ENCODE results near the gene MAMDC4.
A peak's percentile ranks its signal among the peaks of the same experiment; 100 is the strongest.

DNA sequence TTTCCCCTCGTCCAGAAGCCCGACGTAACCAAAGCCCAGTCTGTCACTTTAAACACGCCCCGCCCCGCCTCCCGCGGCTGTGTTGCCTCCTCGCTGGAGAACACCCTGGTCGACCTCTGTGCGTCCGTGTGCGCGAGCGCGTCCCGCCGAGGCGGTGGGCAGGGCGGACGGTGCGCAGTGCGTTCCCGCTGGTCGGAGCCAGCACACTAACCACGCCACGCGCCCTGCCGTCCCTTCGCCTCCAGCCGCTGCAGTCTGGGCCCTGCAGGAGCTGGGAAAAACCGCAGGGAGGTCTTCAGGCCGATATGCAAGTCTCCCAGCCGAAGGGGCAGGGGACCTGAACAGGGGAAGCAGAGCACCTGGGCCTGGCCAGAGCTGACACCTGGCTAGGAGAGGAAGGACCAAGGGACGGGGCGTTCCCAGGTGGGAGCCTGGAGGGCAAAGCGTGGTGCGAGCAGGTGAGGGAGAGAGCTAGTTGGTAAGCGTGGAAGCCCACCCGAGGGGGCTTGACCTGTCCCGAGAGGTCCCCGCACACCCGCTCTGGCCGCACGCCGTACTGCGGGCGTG lies 4.2 kb upstream of the MAMDC4 start:
- TF ChIP-seq, protein P1, sequence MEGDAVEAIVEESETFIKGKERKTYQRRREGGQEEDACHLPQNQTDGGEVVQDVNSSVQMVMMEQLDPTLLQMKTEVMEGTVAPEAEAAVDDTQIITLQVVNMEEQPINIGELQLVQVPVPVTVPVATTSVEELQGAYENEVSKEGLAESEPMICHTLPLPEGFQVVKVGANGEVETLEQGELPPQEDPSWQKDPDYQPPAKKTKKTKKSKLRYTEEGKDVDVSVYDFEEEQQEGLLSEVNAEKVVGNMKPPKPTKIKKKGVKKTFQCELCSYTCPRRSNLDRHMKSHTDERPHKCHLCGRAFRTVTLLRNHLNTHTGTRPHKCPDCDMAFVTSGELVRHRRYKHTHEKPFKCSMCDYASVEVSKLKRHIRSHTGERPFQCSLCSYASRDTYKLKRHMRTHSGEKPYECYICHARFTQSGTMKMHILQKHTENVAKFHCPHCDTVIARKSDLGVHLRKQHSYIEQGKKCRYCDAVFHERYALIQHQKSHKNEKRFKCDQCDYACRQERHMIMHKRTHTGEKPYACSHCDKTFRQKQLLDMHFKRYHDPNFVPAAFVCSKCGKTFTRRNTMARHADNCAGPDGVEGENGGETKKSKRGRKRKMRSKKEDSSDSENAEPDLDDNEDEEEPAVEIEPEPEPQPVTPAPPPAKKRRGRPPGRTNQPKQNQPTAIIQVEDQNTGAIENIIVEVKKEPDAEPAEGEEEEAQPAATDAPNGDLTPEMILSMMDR (IDR thresholded peaks at IDR 0.05) = peak in 2 of 6 experiments; percentile 8 to 21
- peak; percentile 86 to 95 for TF ChIP-seq POLR2A (IDR thresholded peaks at IDR 0.05)
